ENCODE results near the gene NLRP6. TPM values are rescaled to one million over a fixed set of nuclear protein-coding genes. Genes with fewer than 3 reads are reported as not detected.

Gene NLRP6
- total and polyA plus RNA-seq, 2 of the 4 experiments (the other 2 are of a cell fraction): not detected

DNA sequence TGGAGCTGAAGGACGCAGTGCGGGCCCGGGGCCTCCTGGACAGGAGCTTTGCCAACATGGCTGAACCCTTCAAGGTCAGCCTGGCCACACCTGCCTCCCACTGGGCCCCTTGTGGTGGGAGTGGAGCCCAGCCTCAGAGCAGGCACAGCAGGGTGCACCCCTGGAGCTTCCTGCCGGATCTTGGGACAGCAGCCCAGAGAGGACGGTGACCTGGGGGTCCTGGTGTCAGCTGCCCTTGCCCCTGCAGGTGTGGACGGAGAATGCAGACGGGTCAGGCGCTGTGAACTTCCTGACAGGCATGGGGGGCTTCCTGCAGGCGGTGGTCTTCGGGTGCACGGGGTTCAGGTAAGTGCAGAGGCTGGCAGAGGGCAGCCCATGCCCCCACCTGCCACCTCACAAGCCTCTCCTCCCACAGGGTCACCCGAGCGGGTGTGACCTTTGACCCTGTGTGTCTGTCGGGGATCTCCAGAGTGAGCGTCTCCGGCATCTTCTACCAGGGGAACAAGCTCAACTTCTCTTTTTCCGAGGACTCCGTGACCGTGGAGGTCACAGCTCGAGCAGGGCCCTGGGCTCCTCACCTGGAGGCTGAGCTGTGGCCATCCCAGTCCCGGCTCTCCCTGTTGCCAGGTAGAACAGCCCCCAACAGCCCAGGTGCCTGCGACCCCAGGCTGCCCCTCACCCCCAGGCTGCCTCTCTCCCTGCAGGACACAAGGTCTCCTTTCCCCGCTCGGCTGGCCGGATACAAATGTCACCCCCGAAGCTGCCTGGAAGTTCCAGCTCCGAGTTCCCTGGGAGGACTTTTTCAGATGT lies 15.8 kb downstream of the NLRP6 start (continued):
- TF ChIP-seq MXI1 (IDR thresholded peaks at IDR 0.05; ENCODE audit: borderline replicate concordance, low read depth, low read length): no peak

DNA sequence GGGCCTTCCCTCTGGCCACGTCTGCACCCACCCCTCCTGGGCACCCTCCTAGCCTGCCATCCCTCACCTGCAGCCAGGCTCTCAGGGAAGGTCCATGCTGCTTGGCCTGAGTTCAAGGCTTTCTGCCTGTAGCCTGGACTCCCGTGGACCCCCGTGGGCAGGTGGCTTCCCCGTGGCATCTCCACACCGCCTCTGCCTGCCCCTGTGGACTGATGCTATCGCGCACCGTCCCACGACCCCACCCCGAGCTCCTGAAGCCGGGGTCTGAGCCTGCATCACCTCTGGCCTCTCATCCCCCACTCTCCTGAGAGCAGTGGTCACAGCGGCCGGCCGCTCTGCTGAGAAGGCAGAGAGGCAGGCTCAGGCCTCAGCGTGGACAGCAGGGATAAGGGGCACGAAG lies 16.6 kb downstream of the NLRP6 start:
- Histone ChIP-seq H3K4ac (ENCODE audit: low read depth, low read length) (no peak overlapping the region), H2BK5ac (ENCODE audit: low read depth, low read length, poor library complexity, severe bottlenecking) (no peak overlapping the region), H4K20me1 (ENCODE audit: insufficient read depth, low read length) (no peaks in the 10 kb centered on the region), H2BK15ac (ENCODE audit: low read depth, low read length) (no peak overlapping the region), H4K5ac (ENCODE audit: low read depth, low read length) (no peak overlapping the region), H3K14ac (replicated peaks; ENCODE audit: low read depth, low read length) (no peak overlapping the region), H3K4me2 (ENCODE audit: low read depth, low read length) (no peak overlapping the region), H2AFZ (replicated peaks; ENCODE audit: low read length, poor library complexity) (no peak overlapping the region), H3K4me1 (ENCODE audit: control insufficient read depth, insufficient read depth, low read length) (peaks cover under 1% of the 10 kb centered on the region; the same call in 1 of the 2 replicates), H4K8ac (ENCODE audit: low read depth in 2 of 2, low read length in 2 of 2) (no peak overlapping the region), H3K56ac (ENCODE audit: extremely low read depth, insufficient read depth, low read length) (no peak overlapping the region), H2AK9ac (replicated peaks; ENCODE audit: low read depth, low read length, poor library complexity) (no peak overlapping the region), H3K9me1 (ENCODE audit: insufficient read depth, low read length) (no peaks in the 10 kb centered on the region), H4K91ac (ENCODE audit: insufficient read depth, low read depth, low read length) (no peak overlapping the region), H3K27ac (ENCODE audit: insufficient read depth, low read length) (no peak overlapping the region), H2BK120ac (ENCODE audit: low read depth, low read length) (no peak overlapping the region), H3K27me3 (ENCODE audit: control insufficient read depth, insufficient read depth, low read length) (no peaks in the 10 kb centered on the region; the same call in 1 of the 2 replicates), H3K4me3 (ENCODE audit: insufficient read depth, low read depth, low read length) (no peak overlapping the region), H3K23ac (ENCODE audit: low read depth, low read length) (no peak overlapping the region), H3K9me3 (ENCODE audit: control insufficient read depth, insufficient read depth, low read length) (no peaks in the 10 kb centered on the region), H3K9ac (ENCODE audit: low read depth, low read length) (no peak overlapping the region), H3K36me3 (ENCODE audit: control insufficient read depth, insufficient read depth, low read length) (peaks cover 19% of the 10 kb centered on the region), H2AK5ac (ENCODE audit: low read depth, low read length) (no peak overlapping the region), H3K18ac (ENCODE audit: low read depth, low read length) (no peak overlapping the region), H2BK20ac (ENCODE audit: low read depth, low read length) (no peak overlapping the region), H3K79me1 (ENCODE audit: low read depth in 1 of 2, low read length in 2 of 2) (peaks cover 0 to 2% of the 10 kb centered on the region in 2 experiments; a peak in 3 of 4 replicates)
- CTCF ChIA-PET: no interaction called here
- intact Hi-C loops (cut with micrococcal nuclease): no loop called here
- no TSS peak for BruUV-seq (replicated peaks)
- no peak for DNase-seq
- POLR2A ChIA-PET (ENCODE audit: unreplicated experiment): no interaction called here
- dilution Hi-C loops (cut with HindIII; ENCODE audit: low sequenced_read_pairs, unreplicated experiment): no loop called here
- WGBS, 2 experiments (ENCODE audit: extremely low coverage in 2 of 2, insufficient read length in 1 of 2): 90% methylated on average over 10 of the region's 16 CpGs; no CpG with 5 or more reads in 1 of the 2 experiments
- in situ Hi-C loops (cut with MboI; ENCODE audit: low sequenced_read_pairs): no loop called here
- TF ChIP-seq POLR2A (IDR thresholded peaks at IDR 0.05; ENCODE audit: low read depth, low read length) (no peak), FOS (IDR thresholded peaks at IDR 0.05; ENCODE audit: low read depth, low read length) (no peak), RFX5 (IDR thresholded peaks at IDR 0.05; ENCODE audit: low read depth, low read length) (no peak), MXI1 (IDR thresholded peaks at IDR 0.05; ENCODE audit: borderline replicate concordance, low read depth, low read length) (no peak), BHLHE40 (IDR thresholded peaks at IDR 0.05; ENCODE audit: low read depth, low read length) (no peak), RCOR1 (IDR thresholded peaks at IDR 0.05; ENCODE audit: insufficient replicate concordance, low read length) (no peak), MAZ (IDR thresholded peaks at IDR 0.05; ENCODE audit: borderline replicate concordance, low read depth, low read length) (no peak)
- ATAC-seq (ENCODE audit: low read depth): no peak
